Stimulated activated naive CD8-positive, alpha-beta T cell treated with anti-CD3 and anti-CD28 coated beads, Interleukin-15, Interleukin-2, amounts not matched to agents 100 U/mL and 50 U/mL, for 24 hours (primary cell): ENCODE data around the gene SLC13A4.
"Not testable (repeated sequence)": the region's sequence is repeated elsewhere in the genome, so short reads cannot be mapped to it uniquely, and the experiment has no call there.

Experiments used
- ATAC-seq: fragments of 150-1000 bp; cut with Tn5 transposase; one replicate; pipeline ENCODE4 v1.10.0; 2021
- DNase-seq: peaks from one replicate; pipeline ENCODE4 v3.0.0; 2021

SLC13A4 gene

GRCh38 chr7:135748770-135749169 lies 20.8 kb upstream of the SLC13A4 start, which contains the start of gene FAM180A:
FAM180A (minus strand) TSS chr7:135748813; CDS start chr7:135748580, 233 bp downstream.
- DNase-seq = no peak

GRCh38 chr7:135747366-135747765 lies 19.4 kb upstream of the SLC13A4 start:
- ATAC-seq = no peak
- DNase-seq = no peak

More at GRCh38 chr7:135748770-135749169, 20.8 kb upstream of the SLC13A4 start, which contains the start of gene FAM180A:
- ATAC-seq = no peak

- DNase-seq = no peak
- ATAC-seq = no peak
These were observed 17.8 kb upstream of the SLC13A4 start for GRCh38 chr7:135745703-135746312.

- DNase-seq (no peak), ATAC-seq (peak; percentile 19)
These were observed 17.1 kb upstream of the SLC13A4 start for GRCh38 chr7:135744938-135745702.

GRCh38 chr7:135743907-135744731 lies 16.1 kb upstream of the SLC13A4 start:
- DNase-seq (no peak), ATAC-seq (no peak)

GRCh38 chr7:135742371-135742770 lies 14.4 kb upstream of the SLC13A4 start:
- no peak for ATAC-seq
- no peak for DNase-seq

GRCh38 chr7:135741905-135742304 lies 13.9 kb upstream of the SLC13A4 start:
- no peak for ATAC-seq
- DNase-seq = no peak

GRCh38 chr7:135740889-135741288 lies 12.9 kb upstream of the SLC13A4 start:
- ATAC-seq (no peak), DNase-seq (no peak)

GRCh38 chr7:135737306-135737647 lies 9.3 kb upstream of the SLC13A4 start:
- not testable (repeated sequence) for ATAC-seq, DNase-seq

- DNase-seq = no peak
- no peak for ATAC-seq
These were observed 8.8 kb upstream of the SLC13A4 start for GRCh38 chr7:135736586-135737305.

- no peak for DNase-seq
- no peak for ATAC-seq
These were observed 6.3 kb upstream of the SLC13A4 start for GRCh38 chr7:135734343-135734689.

- DNase-seq (no peak), ATAC-seq (no peak)
These were observed 5.8 kb upstream of the SLC13A4 start for GRCh38 chr7:135733603-135734342.

- DNase-seq (no peak), ATAC-seq (no peak)
These were observed 3.1 kb upstream of the SLC13A4 start for GRCh38 chr7:135731131-135731530.

- ATAC-seq (no peak), DNase-seq (no peak)
These were observed 1.2 kb upstream of the SLC13A4 start for GRCh38 chr7:135729230-135729629.

GRCh38 chr7:135726911-135727673 lies 894 bp downstream of the SLC13A4 start:
- no peak for ATAC-seq
- no peak for DNase-seq

- no peak for DNase-seq
These were observed 1.7 kb downstream of the SLC13A4 start for GRCh38 chr7:135726276-135726788.

GRCh38 chr7:135723411-135723810 lies 4.6 kb downstream of the SLC13A4 start:
- ATAC-seq = no peak
- DNase-seq = no peak

More at GRCh38 chr7:135726276-135726788, 1.7 kb downstream of the SLC13A4 start:
- ATAC-seq = no peak

GRCh38 chr7:135721198-135721820 lies 6.7 kb downstream of the SLC13A4 start:
- ATAC-seq = no peak
- no peak for DNase-seq

GRCh38 chr7:135719688-135720087 lies 8.3 kb downstream of the SLC13A4 start:
- no peak for DNase-seq
- no peak for ATAC-seq
